GM12865 (cell line): ENCODE results near the gene SYNDIG1.

Experiments used
- DNase-seq: peaks from one replicate; pipeline ENCODE4 v3.0.0; 2010; ENCODE audit warnings: low read depth
- H3K4me3 ChIP-seq: 2 replicates; pipeline ENCODE4 v1.5.1; 2011; ENCODE audit warnings: mild to moderate bottlenecking, low read depth, low read length, control low read depth
- TF ChIP-seq, protein P1 (sequence below): IDR thresholded peaks from 2 replicates; pipeline ENCODE4 v1.5.1; 2011; ENCODE audit warnings: low read length, control low read depth, low read depth, inconsistent platforms; ENCODE audit not compliant: insufficient read depth; ENCODE audit errors: missing control alignments

Gene SYNDIG1

DNA sequence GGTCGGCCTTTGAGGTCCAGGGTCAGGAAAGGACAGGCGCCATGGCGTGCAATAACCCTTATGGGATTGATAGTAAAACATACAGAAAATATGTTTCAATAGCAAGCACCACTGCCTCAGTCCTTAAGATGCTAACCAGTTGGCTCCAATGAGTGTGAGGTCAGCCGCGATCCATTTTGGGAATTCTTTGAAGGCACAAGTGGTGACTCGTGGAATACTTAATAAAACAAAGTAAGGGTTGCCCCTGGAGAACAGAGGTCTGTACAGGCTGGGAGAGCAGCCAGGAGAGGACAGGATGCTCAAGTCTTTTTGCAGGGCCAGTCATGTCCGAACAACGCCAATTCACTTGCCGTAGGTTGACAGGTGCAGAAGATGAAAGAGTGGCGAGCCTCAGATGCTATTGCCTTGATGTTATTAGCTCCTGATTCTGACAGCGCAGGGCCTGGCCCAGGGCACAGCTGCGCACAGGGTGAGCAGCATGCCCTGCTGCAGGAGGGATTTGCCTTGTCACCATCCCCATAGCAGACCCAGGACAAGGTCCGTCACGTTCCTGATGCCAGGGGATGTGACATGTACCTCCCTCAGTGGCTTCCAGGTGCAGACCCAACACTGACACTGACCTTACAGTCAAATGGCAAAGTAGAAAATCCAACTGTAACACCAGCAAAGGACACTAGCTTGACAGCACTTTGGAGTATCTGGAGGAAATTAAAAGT lies 21.8 kb downstream of the SYNDIG1 start:
- DNase-seq = no peak
- TF ChIP-seq, protein P1, sequence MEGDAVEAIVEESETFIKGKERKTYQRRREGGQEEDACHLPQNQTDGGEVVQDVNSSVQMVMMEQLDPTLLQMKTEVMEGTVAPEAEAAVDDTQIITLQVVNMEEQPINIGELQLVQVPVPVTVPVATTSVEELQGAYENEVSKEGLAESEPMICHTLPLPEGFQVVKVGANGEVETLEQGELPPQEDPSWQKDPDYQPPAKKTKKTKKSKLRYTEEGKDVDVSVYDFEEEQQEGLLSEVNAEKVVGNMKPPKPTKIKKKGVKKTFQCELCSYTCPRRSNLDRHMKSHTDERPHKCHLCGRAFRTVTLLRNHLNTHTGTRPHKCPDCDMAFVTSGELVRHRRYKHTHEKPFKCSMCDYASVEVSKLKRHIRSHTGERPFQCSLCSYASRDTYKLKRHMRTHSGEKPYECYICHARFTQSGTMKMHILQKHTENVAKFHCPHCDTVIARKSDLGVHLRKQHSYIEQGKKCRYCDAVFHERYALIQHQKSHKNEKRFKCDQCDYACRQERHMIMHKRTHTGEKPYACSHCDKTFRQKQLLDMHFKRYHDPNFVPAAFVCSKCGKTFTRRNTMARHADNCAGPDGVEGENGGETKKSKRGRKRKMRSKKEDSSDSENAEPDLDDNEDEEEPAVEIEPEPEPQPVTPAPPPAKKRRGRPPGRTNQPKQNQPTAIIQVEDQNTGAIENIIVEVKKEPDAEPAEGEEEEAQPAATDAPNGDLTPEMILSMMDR = no peak
- no peak overlapping the region for H3K4me3 ChIP-seq

DNA sequence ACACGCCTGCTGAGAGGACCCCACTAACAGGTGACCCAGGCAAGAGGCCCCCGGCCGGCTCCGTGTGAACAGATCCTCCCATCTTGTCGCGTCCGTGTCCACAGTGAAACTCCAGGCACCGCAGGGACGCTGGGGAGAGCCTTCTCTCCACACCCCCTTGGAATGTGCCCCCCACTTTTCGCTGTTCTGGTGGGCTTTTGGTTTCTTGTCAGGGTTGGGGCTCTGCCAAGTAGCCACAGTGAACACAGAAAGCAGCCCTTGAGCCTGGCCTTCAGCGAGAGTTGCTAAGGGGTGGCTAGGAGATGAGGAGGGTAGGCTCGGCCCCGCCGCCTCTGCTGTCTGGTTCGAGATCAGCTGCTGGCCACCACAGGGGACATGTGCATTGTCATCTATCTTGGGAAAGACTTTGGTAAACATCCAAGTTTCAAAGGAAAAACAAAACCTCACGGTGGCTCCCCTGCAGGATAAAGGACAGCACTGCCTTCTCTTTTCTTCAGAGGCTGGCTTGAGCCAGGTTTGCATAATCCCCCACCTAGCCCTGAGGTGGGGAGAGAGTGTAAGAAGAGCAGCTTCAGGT lies 22.7 kb downstream of the SYNDIG1 start:
- no peak for DNase-seq
- TF ChIP-seq, protein P1 = no peak
- no peak overlapping the region for H3K4me3 ChIP-seq

GRCh38 chr20:24492698-24493097 lies 23.3 kb downstream of the SYNDIG1 start:
- TF ChIP-seq, protein P1 = no peak
- no peak overlapping the region for H3K4me3 ChIP-seq
- DNase-seq = no peak

DNA sequence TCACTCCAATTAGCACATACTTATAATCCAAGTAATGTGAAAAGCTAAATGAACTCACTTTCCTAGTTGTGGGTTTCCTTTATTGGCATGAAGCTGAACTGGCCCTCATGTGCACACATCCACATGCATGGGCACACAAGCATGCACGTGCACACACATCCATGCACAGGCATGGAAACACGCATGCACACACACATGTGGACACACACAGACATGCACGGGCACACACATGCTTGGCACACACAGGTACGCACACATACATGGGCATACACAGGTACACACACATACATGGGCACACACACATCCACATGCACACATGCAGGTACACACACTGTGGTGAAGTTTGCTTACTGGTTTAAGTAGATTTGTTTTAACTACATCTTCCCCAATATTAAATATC lies 23.8 kb downstream of the SYNDIG1 start:
- TF ChIP-seq, protein P1 = no peak
- DNase-seq = no peak

GRCh38 chr20:24493661-24494459 lies 24.4 kb downstream of the SYNDIG1 start:
- no peak for DNase-seq
- TF ChIP-seq, protein P1 = no peak
- no peak overlapping the region for H3K4me3 ChIP-seq

More for the DNA sequence above, 23.8 kb downstream of the SYNDIG1 start:
- no peak overlapping the region for H3K4me3 ChIP-seq

GRCh38 chr20:24494460-24494920 lies 25.1 kb downstream of the SYNDIG1 start:
- DNase-seq = no peak
- H3K4me3 ChIP-seq = no peak overlapping the region
- TF ChIP-seq, protein P1 = no peak
